ENCODE measurements around the gene IL1B. TPM values are rescaled to one million over a fixed set of nuclear protein-coding genes. Genes with fewer than 3 reads are reported as not detected.

Gene IL1B
- total RNA-seq, 1 experiment from 2014 or later, result 4.3 TPM

DNA sequence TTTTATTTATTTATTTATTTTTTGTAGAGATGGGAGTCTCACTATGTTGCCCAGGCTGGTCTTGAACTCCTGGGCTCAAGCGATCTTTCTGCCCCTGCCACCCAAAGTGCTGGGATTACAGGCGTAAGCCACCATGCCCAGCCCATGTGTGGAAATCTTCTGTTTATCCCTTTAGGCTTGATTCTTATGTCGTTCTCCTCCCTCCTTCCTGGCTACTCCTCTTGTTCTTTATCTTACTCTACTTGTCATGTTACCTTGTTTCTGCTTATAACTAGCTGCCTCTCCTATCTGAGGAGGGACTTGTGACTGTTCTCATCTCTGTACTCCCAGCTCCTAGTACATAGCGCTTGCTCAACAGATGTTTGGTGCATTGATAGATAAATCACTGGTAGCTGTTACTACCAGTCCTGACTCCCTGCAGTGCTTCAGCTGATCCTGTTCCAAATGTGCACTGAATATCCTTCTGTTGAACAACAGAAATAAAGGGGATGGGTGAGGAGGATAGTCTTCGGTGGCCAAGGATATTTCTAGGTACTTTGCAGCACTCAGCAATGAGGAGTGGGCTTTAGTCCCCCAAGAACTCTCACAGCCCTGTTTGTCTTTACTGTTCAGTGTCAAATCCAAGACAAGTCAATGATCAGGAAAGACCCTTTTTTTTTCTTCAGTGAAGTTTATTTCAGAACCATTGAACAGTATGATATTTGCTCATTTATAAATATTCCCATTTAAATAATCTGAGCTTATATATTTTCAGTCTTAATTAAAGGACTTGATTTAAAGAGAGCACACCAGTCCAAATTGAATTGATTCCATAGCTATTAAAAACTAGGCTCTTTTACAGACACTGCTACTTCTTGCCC lies 7.2 kb downstream of the IL1B start:
- DNase-seq (ENCODE audit: low read depth in 1 of 2, low spot score in 2 of 2), result no peak
- H3K4me3 ChIP-seq, result no peak overlapping the region
- H3K27me3 ChIP-seq (replicated peaks), result no peaks in the 10 kb centered on the region; the same call in 1 of the 2 replicates
- 0 out of 2 replicates have a peak, but pooled peaks cover 3% of the 10 kb centered on the region for H3K36me3 ChIP-seq
- H3K27ac ChIP-seq, result no peak overlapping the region
- no peaks in the 10 kb centered on the region for H3K4me1 ChIP-seq (replicated peaks)
- H3K9me3 ChIP-seq (replicated peaks), result no peaks in the 10 kb centered on the region; the same call in 1 of the 2 replicates

DNA sequence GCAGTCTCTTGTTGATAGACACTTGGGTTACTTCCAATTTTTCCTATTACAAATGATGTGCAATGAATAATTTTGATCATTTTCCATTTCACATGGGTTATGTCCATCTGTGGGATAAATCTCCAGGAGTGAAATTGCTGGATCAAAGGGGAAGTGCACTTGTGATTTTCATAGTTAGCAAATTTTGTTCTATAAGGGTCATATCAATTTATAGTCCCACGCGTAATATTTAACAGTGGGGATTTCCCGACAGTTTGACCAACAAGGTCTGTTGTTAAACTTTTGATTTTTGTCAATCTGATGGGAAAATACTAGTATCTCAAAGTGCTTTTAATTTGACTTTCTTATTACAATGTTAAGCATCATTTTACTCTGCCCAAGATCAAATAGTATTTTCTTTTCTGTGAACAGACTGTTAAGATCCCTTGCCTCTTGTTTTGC lies 8.3 kb downstream of the IL1B start:
- no peak overlapping the region for H3K4me3 ChIP-seq
- no peaks in the 10 kb centered on the region; the same call in 1 of the 2 replicates for H3K9me3 ChIP-seq (replicated peaks)
- H3K27ac ChIP-seq, result no peak overlapping the region
- no peak for DNase-seq (ENCODE audit: low read depth in 1 of 2, low spot score in 2 of 2)
- no peaks in the 10 kb centered on the region for H3K4me1 ChIP-seq (replicated peaks)
- no peaks in the 10 kb centered on the region; the same call in 1 of the 2 replicates for H3K27me3 ChIP-seq (replicated peaks)
- 0 out of 2 replicates have a peak, but pooled peaks cover 3% of the 10 kb centered on the region for H3K36me3 ChIP-seq

DNA sequence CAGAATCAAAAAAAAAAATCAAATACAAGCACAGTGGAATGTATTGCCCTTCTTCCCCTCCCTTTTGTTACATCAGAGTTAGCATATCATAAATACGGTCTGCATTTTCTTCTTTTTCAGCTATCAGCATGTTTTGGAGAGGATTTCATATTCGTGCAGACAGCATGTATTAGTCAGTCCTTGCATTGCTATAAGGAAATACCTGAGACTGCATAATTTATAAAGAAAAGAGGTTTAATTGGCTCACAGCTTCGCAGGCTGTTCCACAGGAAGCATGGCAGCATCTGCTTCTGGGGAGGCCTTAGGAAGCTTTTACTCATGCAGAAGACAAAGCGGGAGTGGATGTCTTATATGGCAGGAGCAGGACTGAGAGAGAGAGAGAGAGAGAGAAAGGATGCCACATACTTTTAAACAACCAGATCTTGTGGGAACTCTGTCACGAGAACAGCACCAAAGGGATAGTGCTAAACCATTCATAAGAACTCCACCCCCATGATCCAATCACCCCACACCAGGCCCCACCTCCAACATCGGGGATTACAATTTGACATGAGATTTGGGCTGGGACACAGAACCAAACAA lies 8.9 kb downstream of the IL1B start:
- Histone ChIP-seq H3K4me3 (no peak overlapping the region), H3K4me1 (replicated peaks) (no peaks in the 10 kb centered on the region), H3K36me3 (0 out of 2 replicates have a peak, but pooled peaks cover 3% of the 10 kb centered on the region), H3K9me3 (replicated peaks) (no peaks in the 10 kb centered on the region; the same call in 1 of the 2 replicates), H3K27me3 (replicated peaks) (no peaks in the 10 kb centered on the region; the same call in 1 of the 2 replicates), H3K27ac (no peak overlapping the region)
- no peak for DNase-seq (ENCODE audit: low read depth in 1 of 2, low spot score in 2 of 2)

DNA sequence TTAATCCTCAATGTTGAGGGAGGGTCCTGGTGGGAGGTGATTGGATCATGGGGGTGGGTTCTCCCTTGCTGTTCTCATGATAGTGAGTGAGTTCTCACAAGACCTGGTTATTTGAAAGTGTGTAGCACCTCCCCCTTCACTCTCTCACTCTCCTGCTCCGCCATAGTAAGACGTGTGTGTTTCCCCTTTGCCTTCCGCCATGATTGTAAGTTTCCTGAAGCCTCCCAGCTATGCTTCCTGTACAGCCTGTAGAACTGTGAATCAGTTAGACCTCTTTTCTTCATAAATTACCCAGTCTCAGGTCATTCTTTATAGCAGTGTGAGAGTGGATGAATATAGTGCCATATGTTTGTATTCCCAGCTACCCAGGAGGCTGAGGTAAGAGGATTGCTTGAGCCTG lies 9.6 kb downstream of the IL1B start:
- no peaks in the 10 kb centered on the region; the same call in 1 of the 2 replicates for H3K9me3 ChIP-seq (replicated peaks)
- 0 out of 2 replicates have a peak, but pooled peaks cover 3% of the 10 kb centered on the region for H3K36me3 ChIP-seq
- DNase-seq (ENCODE audit: low read depth in 1 of 2, low spot score in 2 of 2), result no peak
- H3K4me1 ChIP-seq (replicated peaks), result no peaks in the 10 kb centered on the region
- H3K4me3 ChIP-seq, result no peak overlapping the region
- no peak overlapping the region for H3K27ac ChIP-seq
- H3K27me3 ChIP-seq (replicated peaks), result no peaks in the 10 kb centered on the region; the same call in 1 of the 2 replicates

DNA sequence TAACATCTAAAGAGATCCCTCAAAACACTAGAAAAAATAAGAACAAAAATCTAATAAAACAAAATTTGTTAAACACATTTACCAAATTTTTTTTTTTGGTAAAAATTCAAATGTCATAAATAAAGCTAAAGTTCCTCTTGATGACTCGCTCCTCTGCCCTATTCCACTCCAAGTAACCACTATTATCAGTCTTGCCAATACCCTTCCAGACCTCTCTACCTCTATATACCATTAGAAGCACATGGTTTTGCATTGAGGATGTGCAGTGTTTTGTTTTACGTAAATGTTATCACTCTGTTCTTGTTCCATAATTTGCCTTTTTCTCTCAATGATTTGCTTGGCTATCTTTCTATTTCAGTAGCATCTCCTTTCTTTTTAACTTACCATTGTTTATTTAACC lies 10.9 kb downstream of the IL1B start:
- Histone ChIP-seq H3K9me3 (replicated peaks) (no peaks in the 10 kb centered on the region; the same call in 1 of the 2 replicates), H3K27me3 (replicated peaks) (no peaks in the 10 kb centered on the region; the same call in 1 of the 2 replicates), H3K4me1 (replicated peaks) (no peaks in the 10 kb centered on the region), H3K36me3 (0 out of 2 replicates have a peak, but pooled peaks cover 3% of the 10 kb centered on the region), H3K27ac (no peak overlapping the region), H3K4me3 (no peak overlapping the region)
- no peak for DNase-seq (ENCODE audit: low read depth in 1 of 2, low spot score in 2 of 2)

DNA sequence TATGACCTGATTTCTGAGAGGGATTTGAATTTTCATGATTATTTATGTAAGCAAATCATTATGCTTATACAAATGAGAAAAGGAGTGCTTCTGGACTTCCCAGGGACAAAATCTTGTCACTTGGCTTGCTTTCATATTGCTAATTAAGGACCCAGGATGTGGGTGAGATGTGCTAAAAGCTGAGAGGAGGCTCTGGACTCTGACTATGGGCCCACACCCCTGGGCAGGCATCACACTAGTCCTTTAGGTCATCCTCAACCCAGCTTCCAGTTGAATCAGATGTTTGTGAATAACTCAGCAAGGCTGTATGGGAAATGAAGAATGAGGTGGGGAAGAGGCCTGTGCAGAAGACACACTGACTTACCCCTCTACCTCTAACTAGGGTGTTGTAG lies 11.9 kb downstream of the IL1B start:
- no peak for DNase-seq (ENCODE audit: low read depth in 1 of 2, low spot score in 2 of 2)
- Histone ChIP-seq H3K27ac (no peak overlapping the region), H3K9me3 (replicated peaks) (no peaks in the 10 kb centered on the region; the same call in 1 of the 2 replicates)

DNA sequence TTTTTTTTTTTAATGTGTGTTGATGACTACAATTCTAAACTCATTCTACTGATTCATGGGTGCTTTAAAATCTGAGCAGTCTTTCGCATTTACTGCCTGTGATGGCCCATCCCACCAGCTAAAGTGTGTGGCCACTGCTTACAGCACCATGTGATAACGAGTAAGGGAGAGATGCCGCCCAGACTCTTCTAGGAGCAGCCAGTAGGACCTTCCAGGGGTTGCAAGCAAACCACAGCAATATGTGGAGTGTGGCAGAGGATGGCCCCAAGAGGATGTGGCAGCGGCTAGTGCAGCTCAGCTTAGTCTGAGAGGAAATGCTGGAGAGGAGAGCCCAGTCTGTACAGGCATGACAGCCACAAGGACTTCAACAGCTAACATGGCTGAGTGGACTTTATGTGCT lies 14.9 kb downstream of the IL1B start:
- H3K9me3 ChIP-seq (replicated peaks), result no peaks in the 10 kb centered on the region
- H3K27ac ChIP-seq, result no peak overlapping the region
- H3K27me3 ChIP-seq (replicated peaks), result no peaks in the 10 kb centered on the region; the same call in 1 of the 2 replicates
- H3K4me1 ChIP-seq (replicated peaks), result no peaks in the 10 kb centered on the region
- DNase-seq (ENCODE audit: low read depth in 1 of 2, low spot score in 2 of 2), result no peak
- no peak overlapping the region for H3K4me3 ChIP-seq
- H3K36me3 ChIP-seq, result no peaks in the 10 kb centered on the region

More for the DNA sequence above, 11.9 kb downstream of the IL1B start:
- H3K27me3 ChIP-seq (replicated peaks), result no peaks in the 10 kb centered on the region; the same call in 1 of the 2 replicates
- no peaks in the 10 kb centered on the region for H3K4me1 ChIP-seq (replicated peaks)
- H3K4me3 ChIP-seq, result no peak overlapping the region
- 0 out of 2 replicates have a peak, but pooled peaks cover 3% of the 10 kb centered on the region for H3K36me3 ChIP-seq

DNA sequence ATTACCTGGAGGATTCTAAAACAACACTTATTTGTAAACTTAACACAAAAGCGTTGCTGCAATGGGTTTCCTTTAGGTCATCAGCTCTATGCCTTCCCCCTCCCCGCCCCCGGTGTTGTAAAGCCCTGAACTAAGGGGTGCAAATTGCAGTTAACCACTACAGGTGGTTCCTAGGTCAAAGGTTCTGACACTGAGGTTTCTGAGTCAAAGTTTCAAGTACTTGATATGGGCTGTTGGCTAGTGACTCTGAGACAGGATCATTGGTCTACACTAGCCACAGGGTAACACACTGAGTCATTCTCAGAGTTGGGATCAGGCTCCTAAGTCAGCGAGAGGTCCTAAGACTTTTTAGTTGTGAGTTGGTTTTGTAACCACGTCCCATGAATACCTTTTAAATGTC lies 15.4 kb downstream of the IL1B start:
- Histone ChIP-seq H3K27ac (no peak overlapping the region), H3K4me3 (no peak overlapping the region), H3K27me3 (replicated peaks) (no peaks in the 10 kb centered on the region; the same call in 1 of the 2 replicates), H3K9me3 (replicated peaks) (no peaks in the 10 kb centered on the region), H3K4me1 (replicated peaks) (no peaks in the 10 kb centered on the region), H3K36me3 (no peaks in the 10 kb centered on the region)
- no peak for DNase-seq (ENCODE audit: low read depth in 1 of 2, low spot score in 2 of 2)

DNA sequence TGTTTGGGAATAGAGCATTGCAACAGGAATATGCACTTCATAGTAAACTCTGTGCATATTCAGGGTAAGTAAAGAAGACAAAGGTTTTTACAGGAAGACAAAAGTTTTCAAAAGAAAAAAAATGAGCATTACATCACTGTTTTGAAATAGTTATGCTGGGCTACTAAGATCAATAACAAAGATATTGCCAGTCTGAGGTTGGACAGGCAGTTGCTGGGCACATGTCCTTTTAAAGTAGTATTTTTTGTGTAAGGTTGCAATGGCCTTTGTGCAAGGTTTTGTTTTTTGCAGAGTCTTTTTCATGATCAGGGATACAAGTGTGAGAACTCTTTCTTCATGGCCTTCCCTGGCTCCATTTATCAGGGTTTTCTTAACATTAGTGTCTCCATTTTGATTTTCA lies 16.2 kb downstream of the IL1B start:
- DNase-seq (ENCODE audit: low read depth in 1 of 2, low spot score in 2 of 2), result no peak
- no peaks in the 10 kb centered on the region for H3K9me3 ChIP-seq (replicated peaks)
- H3K27ac ChIP-seq, result no peak overlapping the region
- no peaks in the 10 kb centered on the region for H3K4me1 ChIP-seq (replicated peaks)
- no peaks in the 10 kb centered on the region for H3K27me3 ChIP-seq (replicated peaks)
- no peaks in the 10 kb centered on the region for H3K36me3 ChIP-seq
- H3K4me3 ChIP-seq, result no peak overlapping the region

DNA sequence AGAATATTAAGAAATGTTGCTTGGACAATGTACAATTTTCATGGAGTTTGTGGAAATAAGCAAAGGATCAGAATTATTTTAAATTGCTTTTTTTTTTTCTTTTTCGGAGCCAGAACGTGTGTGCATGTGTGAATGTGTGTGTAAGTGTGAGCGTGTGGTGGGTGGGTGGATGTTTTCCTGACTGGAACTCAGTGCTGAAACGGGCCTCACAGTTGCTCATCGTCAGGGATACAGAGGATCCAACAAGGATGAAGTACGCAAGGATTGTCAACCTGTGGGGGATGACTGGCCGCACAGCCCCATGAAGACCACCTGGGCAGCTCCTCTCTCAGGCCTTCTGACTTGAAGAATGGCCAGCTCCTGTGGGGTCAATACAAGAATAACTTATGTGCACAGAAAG lies 17.5 kb downstream of the IL1B start:
- no peak overlapping the region for H3K27ac ChIP-seq
- H3K9me3 ChIP-seq (replicated peaks), result no peaks in the 10 kb centered on the region
- H3K36me3 ChIP-seq, result no peaks in the 10 kb centered on the region
- peaks cover 6% of the 10 kb centered on the region for H3K4me1 ChIP-seq (replicated peaks)
- no peak for DNase-seq (ENCODE audit: low read depth in 1 of 2, low spot score in 2 of 2)
- no peaks in the 10 kb centered on the region for H3K27me3 ChIP-seq (replicated peaks)
- no peak overlapping the region for H3K4me3 ChIP-seq

DNA sequence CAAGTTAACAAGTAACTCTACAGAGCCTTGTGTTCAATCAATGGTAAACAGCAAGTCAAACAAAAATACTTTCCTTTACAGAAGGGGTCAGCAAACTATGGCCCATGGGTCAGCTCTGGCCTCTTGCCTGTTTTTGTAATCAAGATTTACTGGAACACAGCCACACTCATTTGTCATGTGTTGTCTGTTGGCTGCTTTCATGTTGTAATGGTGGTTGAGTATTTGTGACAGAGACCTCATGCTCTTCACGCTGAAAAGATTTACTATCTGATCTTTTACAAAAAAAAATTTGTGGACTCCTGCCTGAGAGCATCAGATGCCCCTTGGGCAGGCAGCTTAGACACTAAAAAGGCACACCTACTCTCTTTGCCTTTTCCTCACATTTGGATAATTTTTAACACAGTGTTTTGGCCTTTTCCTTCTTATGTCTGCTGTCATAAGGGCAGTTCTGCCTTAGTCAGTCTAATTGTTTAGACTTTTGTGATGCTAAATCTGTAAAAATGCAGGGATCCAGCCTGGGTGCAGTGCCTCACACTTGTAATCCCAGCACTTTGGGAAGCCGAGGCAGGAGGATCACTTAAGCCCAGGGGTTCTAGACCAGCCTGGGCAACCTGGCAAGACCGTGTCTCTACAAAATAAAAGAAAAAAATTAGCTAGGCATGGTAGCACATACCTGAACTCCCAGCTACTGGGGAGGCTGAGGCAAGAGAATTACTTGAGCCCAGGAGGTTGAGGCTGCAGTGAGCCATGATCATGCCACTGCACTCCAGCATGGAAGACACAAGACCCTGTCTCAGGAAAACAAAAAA lies 18.3 kb downstream of the IL1B start:
- no peak for DNase-seq (ENCODE audit: low read depth in 1 of 2, low spot score in 2 of 2)
- H3K36me3 ChIP-seq, result no peaks in the 10 kb centered on the region
- H3K27ac ChIP-seq, result no peak overlapping the region
- no peaks in the 10 kb centered on the region for H3K9me3 ChIP-seq (replicated peaks)
- no peaks in the 10 kb centered on the region for H3K27me3 ChIP-seq (replicated peaks)
- H3K4me3 ChIP-seq, result no peak overlapping the region
- peaks cover 14% of the 10 kb centered on the region for H3K4me1 ChIP-seq (replicated peaks)

DNA sequence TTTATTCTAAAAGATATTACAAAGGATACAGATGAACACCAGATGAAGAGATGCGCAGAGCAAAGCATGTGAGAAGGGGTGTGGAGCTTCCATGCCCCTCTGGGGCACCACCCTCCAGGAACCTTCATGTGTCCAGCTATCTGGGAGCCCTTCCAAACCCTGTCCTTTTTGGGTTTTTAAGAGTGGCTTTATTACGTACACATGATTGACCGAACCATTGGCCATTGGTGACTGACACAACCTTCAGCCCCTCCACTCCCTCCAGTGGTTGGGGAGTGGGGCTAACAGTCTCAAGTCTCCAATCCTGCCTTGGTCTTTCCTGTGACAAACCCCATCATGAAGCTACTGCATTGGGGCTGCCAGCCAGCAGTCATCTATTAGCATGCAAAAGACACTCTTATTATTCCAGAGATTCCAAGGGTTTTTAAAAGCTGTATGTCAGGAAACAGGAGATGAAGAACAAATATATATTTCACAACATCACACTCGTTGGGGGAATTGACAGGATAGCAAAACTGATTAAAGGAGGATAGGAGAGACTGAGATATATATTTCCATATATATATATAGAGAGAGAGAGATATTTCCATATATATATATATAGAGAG lies 19.4 kb downstream of the IL1B start:
- H3K27me3 ChIP-seq (replicated peaks), result no peaks in the 10 kb centered on the region
- peaks cover 25% of the 10 kb centered on the region for H3K4me1 ChIP-seq (replicated peaks)
- no peaks in the 10 kb centered on the region for H3K36me3 ChIP-seq
- H3K4me3 ChIP-seq, result no peak overlapping the region
- DNase-seq (ENCODE audit: low read depth in 1 of 2, low spot score in 2 of 2), result no peak
- no peak overlapping the region for H3K27ac ChIP-seq
- H3K9me3 ChIP-seq (replicated peaks), result no peaks in the 10 kb centered on the region

DNA sequence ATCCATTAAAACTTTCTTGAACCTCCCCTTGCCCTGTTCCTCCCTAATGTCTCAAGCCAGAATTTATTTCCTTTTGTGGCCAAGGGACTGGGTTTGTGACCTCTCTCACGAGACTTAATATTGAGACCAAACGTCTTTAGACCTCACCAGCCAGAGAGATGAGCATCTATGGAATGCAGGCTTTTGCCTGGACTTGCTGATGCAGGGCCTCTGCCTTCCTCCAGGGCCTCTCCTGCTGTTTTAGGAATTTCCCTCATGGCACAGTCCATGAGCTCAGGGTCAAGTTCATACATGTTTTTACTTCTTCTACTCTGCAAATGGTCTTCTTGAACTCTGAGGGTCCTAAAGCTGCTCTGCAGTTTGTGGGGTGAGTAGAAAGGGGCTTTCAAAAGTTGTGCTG lies 22.3 kb downstream of the IL1B start:
- Histone ChIP-seq H3K4me1 (replicated peaks) (peaks cover 36% of the 10 kb centered on the region), H3K36me3 (no peaks in the 10 kb centered on the region), H3K27me3 (replicated peaks) (no peaks in the 10 kb centered on the region), H3K27ac (no peak overlapping the region), H3K9me3 (replicated peaks) (no peaks in the 10 kb centered on the region), H3K4me3 (no peak overlapping the region)
- DNase-seq (ENCODE audit: low read depth in 1 of 2, low spot score in 2 of 2), result no peak

All from SJSA1 (cell line).